Nephron progenitor cell (in vitro differentiated cells): ENCODE data around the gene ADAMTS3.

Source experiments
- DNase-seq: peaks from one replicate; pipeline ENCODE4 v3.0.0; 2021
- H3K27ac Mint-ChIP-seq: 2 replicates; pipeline ENCODE4 v1.8.0; 2021; ENCODE audit warnings: mild to moderate bottlenecking, moderate library complexity, mixed read lengths
- H3K27me3 Mint-ChIP-seq: 2 replicates; pipeline ENCODE4 v1.8.0; 2021; ENCODE audit warnings: mild to moderate bottlenecking, low read depth, mixed read lengths; ENCODE audit not compliant: poor library complexity
- H3K36me3 Mint-ChIP-seq: 2 replicates; pipeline ENCODE4 v1.8.0; 2021; ENCODE audit warnings: low read depth, mixed read lengths
- H3K4me1 Mint-ChIP-seq: 2 replicates; pipeline ENCODE4 v1.8.0; 2021; ENCODE audit warnings: mixed read lengths
- H3K4me3 Mint-ChIP-seq: 2 replicates; pipeline ENCODE4 v1.8.0; 2021; ENCODE audit warnings: mild to moderate bottlenecking, moderate library complexity, mixed read lengths
- H3K9me3 Mint-ChIP-seq: 2 replicates; pipeline ENCODE4 v1.8.0; 2021; ENCODE audit warnings: mild to moderate bottlenecking, moderate library complexity, mixed read lengths
- TF ChIP-seq, protein P1 (sequence below): fragments of 200-600 bp; sonication (generic); IDR thresholded peaks from 2 replicates; pipeline ENCODE4 v1.5.0; 2021; ENCODE audit warnings: antibody characterized with exemption

Gene ADAMTS3

DNA sequence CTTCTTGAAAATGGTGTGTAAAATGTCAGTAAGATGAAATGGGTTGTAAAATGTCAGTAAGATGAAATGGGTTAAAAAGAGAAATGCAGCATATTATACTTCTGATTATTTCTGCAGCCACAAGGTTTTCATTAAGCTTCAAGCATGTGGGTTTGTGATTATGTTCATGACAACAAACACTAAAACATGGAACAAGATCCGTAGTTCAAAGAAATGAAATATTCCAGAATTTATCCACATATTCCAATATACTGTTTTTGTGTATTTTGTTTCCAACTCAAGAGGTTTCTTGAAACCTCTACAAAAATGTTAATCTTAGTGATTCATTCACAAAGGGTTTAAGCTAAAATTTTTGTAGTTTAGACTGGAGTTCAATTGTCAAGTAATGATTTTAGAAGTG is 84.0 kb downstream of the ADAMTS3 start:
- Mint-ChIP-seq H3K4me3 (no peak overlapping the region), H3K4me1 (no peaks in the 10 kb centered on the region), H3K9me3 (no peaks in the 10 kb centered on the region), H3K27ac (no peak overlapping the region), H3K27me3 (no peaks in the 10 kb centered on the region), H3K36me3 (no peaks in the 10 kb centered on the region)
- TF ChIP-seq, protein P1, sequence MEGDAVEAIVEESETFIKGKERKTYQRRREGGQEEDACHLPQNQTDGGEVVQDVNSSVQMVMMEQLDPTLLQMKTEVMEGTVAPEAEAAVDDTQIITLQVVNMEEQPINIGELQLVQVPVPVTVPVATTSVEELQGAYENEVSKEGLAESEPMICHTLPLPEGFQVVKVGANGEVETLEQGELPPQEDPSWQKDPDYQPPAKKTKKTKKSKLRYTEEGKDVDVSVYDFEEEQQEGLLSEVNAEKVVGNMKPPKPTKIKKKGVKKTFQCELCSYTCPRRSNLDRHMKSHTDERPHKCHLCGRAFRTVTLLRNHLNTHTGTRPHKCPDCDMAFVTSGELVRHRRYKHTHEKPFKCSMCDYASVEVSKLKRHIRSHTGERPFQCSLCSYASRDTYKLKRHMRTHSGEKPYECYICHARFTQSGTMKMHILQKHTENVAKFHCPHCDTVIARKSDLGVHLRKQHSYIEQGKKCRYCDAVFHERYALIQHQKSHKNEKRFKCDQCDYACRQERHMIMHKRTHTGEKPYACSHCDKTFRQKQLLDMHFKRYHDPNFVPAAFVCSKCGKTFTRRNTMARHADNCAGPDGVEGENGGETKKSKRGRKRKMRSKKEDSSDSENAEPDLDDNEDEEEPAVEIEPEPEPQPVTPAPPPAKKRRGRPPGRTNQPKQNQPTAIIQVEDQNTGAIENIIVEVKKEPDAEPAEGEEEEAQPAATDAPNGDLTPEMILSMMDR, result no peak
- DNase-seq, result no peak

DNA sequence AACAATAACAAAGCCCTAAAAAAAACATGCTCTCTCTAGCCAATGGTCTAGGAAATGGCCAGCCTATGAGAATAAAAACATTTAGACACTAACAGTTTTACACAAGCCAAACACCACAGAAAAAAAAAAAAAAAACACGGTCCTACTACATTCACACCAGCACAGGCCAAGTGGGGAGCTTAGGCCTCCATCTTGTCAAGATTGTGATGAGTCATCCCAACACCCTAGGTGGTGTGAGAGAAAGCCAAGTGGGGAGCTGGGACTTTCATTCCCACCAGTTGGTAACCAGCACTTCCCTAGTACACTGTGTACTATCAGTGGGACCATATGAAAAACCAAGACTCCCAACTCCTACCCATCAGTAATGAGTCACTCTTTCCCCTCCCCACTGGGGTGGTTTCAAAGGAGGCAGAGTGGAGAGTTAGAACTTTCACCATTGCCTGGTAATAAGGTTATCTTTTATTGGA is 95.6 kb downstream of the ADAMTS3 start:
- DNase-seq, result no peak
- TF ChIP-seq, protein P1, result no peak
- peaks cover 27% of the 10 kb centered on the region for H3K9me3 Mint-ChIP-seq
- peaks cover 9% of the 10 kb centered on the region for H3K36me3 Mint-ChIP-seq
- H3K27me3 Mint-ChIP-seq, result no peaks in the 10 kb centered on the region
- no peaks in the 10 kb centered on the region for H3K4me1 Mint-ChIP-seq
- no peak overlapping the region for H3K4me3 Mint-ChIP-seq
- H3K27ac Mint-ChIP-seq, result no peak overlapping the region

DNA sequence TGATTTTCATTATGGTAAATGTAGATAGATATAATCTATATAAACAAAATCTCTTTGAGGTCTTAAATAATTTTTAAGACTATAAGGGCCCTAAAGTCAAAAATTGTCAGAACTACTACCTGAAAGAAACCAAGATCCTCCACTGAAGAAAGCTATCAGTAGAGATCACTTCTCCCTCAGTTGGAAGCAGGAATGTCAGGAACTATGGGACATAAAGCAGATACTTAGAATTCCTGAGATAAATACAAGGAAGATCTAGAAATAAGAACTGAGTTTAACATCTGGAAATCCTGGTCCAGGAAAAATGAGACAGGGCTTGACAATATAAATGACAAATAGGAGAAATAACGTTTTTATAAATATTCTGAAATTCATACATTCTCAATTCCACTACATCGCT is 97.2 kb downstream of the ADAMTS3 start:
- Mint-ChIP-seq H3K27me3 (no peaks in the 10 kb centered on the region), H3K4me3 (no peak overlapping the region), H3K9me3 (peaks cover 17% of the 10 kb centered on the region), H3K4me1 (no peaks in the 10 kb centered on the region), H3K36me3 (peaks cover 9% of the 10 kb centered on the region), H3K27ac (no peak overlapping the region)
- TF ChIP-seq, protein P1, result no peak
- no peak for DNase-seq

DNA sequence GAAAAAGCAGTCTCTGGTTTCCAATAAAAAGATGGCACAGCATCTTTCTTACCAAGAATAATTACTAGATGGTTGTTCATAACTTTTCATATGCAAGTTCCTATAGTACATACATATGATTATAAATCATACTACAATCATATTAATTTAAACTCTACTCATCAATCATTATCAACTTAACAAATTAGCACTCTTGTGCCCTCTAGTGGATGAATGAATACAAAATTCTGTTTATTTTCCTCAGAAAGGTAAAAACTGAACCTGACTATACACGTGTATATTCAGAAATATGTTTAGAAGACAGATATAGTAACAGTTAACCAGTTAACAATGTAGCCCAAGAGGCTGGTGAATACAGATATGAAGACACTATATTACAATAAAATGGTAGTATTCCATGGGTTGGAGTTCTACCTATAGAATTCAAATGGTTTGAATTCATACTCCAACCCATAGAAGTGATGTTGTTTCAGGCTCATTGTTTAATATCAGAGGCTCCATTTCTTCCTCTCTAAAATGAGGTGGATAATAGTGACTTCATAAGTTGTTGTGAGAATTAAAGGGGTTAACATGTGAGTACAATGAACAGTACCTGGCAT is 100.0 kb downstream of the ADAMTS3 start:
- Mint-ChIP-seq H3K9me3 (peaks cover 4% of the 10 kb centered on the region), H3K36me3 (peaks cover 5% of the 10 kb centered on the region), H3K4me3 (no peak overlapping the region), H3K27me3 (no peaks in the 10 kb centered on the region), H3K27ac (no peak overlapping the region), H3K4me1 (no peaks in the 10 kb centered on the region)
- no peak for DNase-seq
- TF ChIP-seq, protein P1, result peak; percentile 45

DNA sequence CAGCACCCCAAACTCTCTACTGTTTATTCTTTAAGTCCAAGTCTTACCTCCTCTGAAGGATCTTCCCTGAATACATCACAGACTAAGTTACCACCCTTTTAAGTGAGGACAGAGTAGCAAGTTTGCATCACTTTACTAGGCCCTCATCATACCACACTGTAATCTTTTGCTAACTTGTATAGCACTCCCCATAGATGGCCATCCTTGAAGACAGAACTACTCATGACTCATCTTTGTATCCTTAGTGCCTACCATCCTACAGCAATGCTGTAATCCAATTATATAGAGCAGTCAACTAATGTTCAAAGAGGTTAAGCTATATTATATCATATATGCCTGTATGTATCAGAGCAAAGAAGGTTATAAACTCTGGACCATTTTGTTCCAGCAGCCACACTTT is 101.4 kb downstream of the ADAMTS3 start:
- H3K4me3 Mint-ChIP-seq, result no peak overlapping the region
- H3K9me3 Mint-ChIP-seq, result no peaks in the 10 kb centered on the region

DNA sequence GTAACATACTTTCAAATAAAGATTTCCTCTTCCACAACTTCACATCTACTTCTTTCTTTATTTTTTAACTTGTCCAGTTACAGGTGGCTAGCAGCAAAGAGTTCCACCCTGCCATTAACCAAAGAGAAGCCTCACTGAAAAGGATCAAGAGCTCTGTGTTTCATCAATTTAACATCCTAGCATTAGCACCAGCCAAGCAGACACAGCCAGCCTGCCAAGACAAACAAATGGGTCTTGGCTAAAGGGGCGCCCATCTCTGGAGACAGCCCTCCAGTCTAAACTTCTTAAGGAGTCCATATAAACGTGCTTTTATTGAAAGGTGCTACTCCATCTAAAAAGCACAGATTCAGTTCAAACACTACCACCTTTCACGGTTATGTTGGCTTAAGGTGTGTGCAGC is 105.3 kb downstream of the ADAMTS3 start:
- Mint-ChIP-seq H3K9me3 (no peaks in the 10 kb centered on the region), H3K36me3 (no peaks in the 10 kb centered on the region), H3K4me3 (no peak overlapping the region), H3K27ac (no peak overlapping the region), H3K27me3 (no peaks in the 10 kb centered on the region), H3K4me1 (no peaks in the 10 kb centered on the region)
- DNase-seq, result no peak
- TF ChIP-seq, protein P1, result no peak

More for the DNA sequence above, 101.4 kb downstream of the ADAMTS3 start:
- Mint-ChIP-seq H3K27me3 (no peaks in the 10 kb centered on the region), H3K36me3 (no peaks in the 10 kb centered on the region), H3K4me1 (no peaks in the 10 kb centered on the region), H3K27ac (no peak overlapping the region)
- TF ChIP-seq, protein P1, result no peak
- DNase-seq, result no peak
